GM23338 (cell line): ENCODE measurements around the gene SEMA6D. TPM values are rescaled to one million over a fixed set of nuclear protein-coding genes. Genes with fewer than 3 reads are reported as not detected.

Experiments used
- ATAC-seq: fragments of 200-7000 bp; cut with Tn5 transposase; 3 replicates; pipeline ENCODE4 v1.9.1; 2020
- DNase-seq: peaks from one replicate; pipeline ENCODE4 v3.0.0-alpha.2; 2015; ENCODE audit warnings: low spot score
- H2AFZ ChIP-seq: fragments of 200-600 bp; sonication (generic); 2 replicates; pipeline ENCODE4 v1.8.0; 2016; ENCODE audit warnings: antibody characterized with exemption, mild to moderate bottlenecking, moderate library complexity
- H3F3A ChIP-seq: fragments of 200-600 bp; sonication (generic); replicated peaks from 2 replicates; pipeline ENCODE4 v1.8.0; 2017; ENCODE audit warnings: antibody characterized with exemption, mixed run types, low read depth
- H3K27ac ChIP-seq: fragments of 200-600 bp; sonication (generic); 2 replicates; pipeline ENCODE4 v1.6.1; 2016; ENCODE audit warnings: low read depth
- H3K27me3 ChIP-seq: fragments of 200-600 bp; sonication (generic); 2 replicates; pipeline ENCODE4 v1.8.0; 2016; ENCODE audit warnings: mild to moderate bottlenecking, mixed run types, moderate library complexity; ENCODE audit not compliant: insufficient read depth
- H3K36me3 ChIP-seq: fragments of 200-600 bp; sonication (generic); 2 replicates; pipeline ENCODE4 v1.8.0; 2016; ENCODE audit warnings: mild to moderate bottlenecking; ENCODE audit not compliant: insufficient read depth
- H3K4me1 ChIP-seq: fragments of 200-600 bp; sonication (generic); 2 replicates; pipeline ENCODE4 v1.8.0; 2016; ENCODE audit warnings: mild to moderate bottlenecking, moderate library complexity; ENCODE audit not compliant: insufficient read depth
- H3K4me2 ChIP-seq: fragments of 200-600 bp; sonication (generic); 2 replicates; pipeline ENCODE4 v1.7.1; 2017; ENCODE audit warnings: mixed run types
- H3K4me3 ChIP-seq: fragments of 200-600 bp; sonication (generic); 2 replicates; pipeline ENCODE4 v1.6.1; 2016; ENCODE audit warnings: mixed run types
- H3K79me2 ChIP-seq: fragments of 200-600 bp; sonication (generic); replicated peaks from 2 replicates; pipeline ENCODE4 v1.8.0; 2017; ENCODE audit warnings: mild to moderate bottlenecking; ENCODE audit not compliant: insufficient read depth
- H3K9me2 ChIP-seq: fragments of 200-600 bp; sonication (generic); 2 replicates; pipeline ENCODE4 v1.8.0; 2017; ENCODE audit not compliant: insufficient read depth
- H4K20me1 ChIP-seq: fragments of 200-600 bp; sonication (generic); replicated peaks from 2 replicates; pipeline ENCODE4 v1.8.0; 2017; ENCODE audit warnings: mild to moderate bottlenecking; ENCODE audit not compliant: insufficient read depth
- H3K27ac Mint-ChIP-seq: 2 replicates; pipeline ENCODE4 v1.8.0; 2020; ENCODE audit warnings: inconsistent platforms, mild to moderate bottlenecking, moderate library complexity, mixed read lengths
- H3K27me3 Mint-ChIP-seq: 3 replicates; pipeline ENCODE4 v1.8.0; 2022; ENCODE audit warnings: low read depth, mild to moderate bottlenecking, moderate library complexity, mixed read lengths, inconsistent platforms; ENCODE audit not compliant: insufficient read depth, poor library complexity
- H3K36me3 Mint-ChIP-seq: 3 replicates; pipeline ENCODE4 v1.8.0; 2021; ENCODE audit warnings: low read depth, mild to moderate bottlenecking, inconsistent platforms, moderate library complexity, mixed read lengths
- H3K4me1 Mint-ChIP-seq: 3 replicates; pipeline ENCODE4 v1.8.0; 2020; ENCODE audit warnings: mild to moderate bottlenecking, inconsistent platforms, mixed read lengths
- H3K4me3 Mint-ChIP-seq: 3 replicates; pipeline ENCODE4 v1.8.0; 2021; ENCODE audit warnings: moderate library complexity, mild to moderate bottlenecking, inconsistent platforms, mixed read lengths
- H3K9me3 Mint-ChIP-seq: 3 replicates; pipeline ENCODE4 v1.8.0; 2020; ENCODE audit warnings: moderate library complexity, mild to moderate bottlenecking, inconsistent platforms, mixed read lengths
- CREB1 ChIP-seq: fragments of 250-450 bp; sonication (Bioruptor Pico); IDR thresholded peaks from 2 replicates; pipeline ENCODE4 v1.5.0; 2020; ENCODE audit warnings: low read depth, mild to moderate bottlenecking, moderate library complexity
- EZH2 ChIP-seq: fragments of 200-600 bp; sonication (generic); IDR thresholded peaks from one replicate; pipeline ENCODE4 v1.8.0; 2017; ENCODE audit warnings: antibody characterized with exemption, mild to moderate bottlenecking, low read depth; ENCODE audit not compliant: unreplicated experiment
- EZH2phosphoT487 ChIP-seq: fragments of 200-600 bp; sonication (generic); IDR thresholded peaks from one replicate; pipeline ENCODE4 v1.8.1; 2018; ENCODE audit warnings: antibody characterized with exemption; ENCODE audit not compliant: unreplicated experiment
- JUNB ChIP-seq: IDR thresholded peaks from one replicate; pipeline ENCODE4 v1.6.1; 2016; ENCODE audit warnings: antibody characterized with exemption; ENCODE audit not compliant: unreplicated experiment
- NANOG ChIP-seq: IDR thresholded peaks from 2 replicates; pipeline ENCODE4 v1.6.1; 2016; ENCODE audit warnings: antibody characterized with exemption, borderline replicate concordance
- POLR2AphosphoS5 ChIP-seq: IDR thresholded peaks from 2 replicates; pipeline ENCODE4 v1.6.1; 2016; ENCODE audit warnings: antibody characterized with exemption, low read depth
- STAT1 ChIP-seq: IDR thresholded peaks from one replicate; pipeline ENCODE4 v1.6.1; 2016; ENCODE audit warnings: antibody characterized with exemption; ENCODE audit not compliant: unreplicated experiment
- ZNF114 ChIP-seq: fragments of 250-450 bp; sonication (Bioruptor Pico); IDR thresholded peaks from 2 replicates; pipeline ENCODE4 v1.5.0; 2020; ENCODE audit warnings: mild to moderate bottlenecking, moderate library complexity
- ZNF331 ChIP-seq: fragments of 250-450 bp; sonication (Bioruptor Pico); IDR thresholded peaks from 2 replicates; pipeline ENCODE4 v1.5.0; 2020; ENCODE audit warnings: low read depth, mild to moderate bottlenecking, moderate library complexity
- polyA plus RNA-seq: library from polyadenylated mRNA; unstranded; fragments of >200 nt; fragmentation: Nextera tagmentation; extraction: Ambion mirVana; gene quantifications from 2 replicates; pipeline ENCODE4 v1.2.1, GENCODE V29; 2016
- total RNA-seq: library from RNA; depleted of rRNA; stranded (reverse); fragments of >200 nt; shearing (Covaris generic); gene quantifications from 2 replicates; pipeline ENCODE4 v1.2.3, GENCODE V29; 2014
- TF ChIP-seq, protein P1 (sequence below): IDR thresholded peaks from 2 replicates; pipeline ENCODE4 v1.6.1; 2016; ENCODE audit warnings: antibody characterized with exemption
- TF ChIP-seq, protein P2 (sequence below): IDR thresholded peaks from one replicate; pipeline ENCODE4 v1.6.1; 2018; ENCODE audit warnings: antibody characterized with exemption; ENCODE audit not compliant: unreplicated experiment
- TF ChIP-seq, protein P3 (sequence below), 2 experiments: fragments of 200-600 bp in 1 of 2; sonication (generic) in 1 of 2; conservative IDR thresholded peaks; 2 replicates each; pipeline versions ENCODE4 v1.5.1 to v1.6.1; 2016 to 2017; ENCODE audit warnings: antibody characterized with exemption in 2 of 2, low read depth in 2 of 2, mild to moderate bottlenecking in 2 of 2, moderate library complexity in 1 of 2
- TF ChIP-seq, protein P4 (sequence below): fragments of 250-450 bp; sonication (Bioruptor Pico); IDR thresholded peaks from 2 replicates; pipeline ENCODE4 v1.5.0; 2020; ENCODE audit warnings: mild to moderate bottlenecking, moderate library complexity

The SEMA6D gene
- total and polyA plus RNA-seq, 2 experiments from 2014 or later = 0.37 to 0.97 TPM

DNA sequence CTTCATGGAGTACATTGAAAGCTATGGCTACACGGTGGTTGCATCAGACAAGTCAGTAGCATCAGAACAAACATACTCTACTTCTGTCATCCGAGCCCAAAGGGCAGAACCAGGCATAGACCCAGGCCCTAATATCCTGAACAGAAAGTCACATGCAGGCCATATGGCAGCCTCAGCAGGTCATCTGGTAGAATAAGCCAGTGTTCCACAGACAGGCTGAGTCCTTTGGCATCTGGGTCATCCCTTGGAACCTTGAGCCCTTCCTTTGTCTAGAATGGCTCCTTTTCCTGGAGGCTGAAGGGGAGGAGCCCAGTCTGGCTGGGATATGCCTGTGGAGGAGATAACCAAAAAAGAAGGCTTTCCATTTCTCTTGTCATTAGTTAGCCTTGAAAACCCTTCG is 29.2 kb downstream of the SEMA6D start:
- Histone ChIP-seq H4K20me1 (no peaks in the 10 kb centered on the region), H3K27ac (no peak overlapping the region), H3K27me3 (peaks cover 36% of the 10 kb centered on the region), H3K79me2 (no peaks in the 10 kb centered on the region), H3K9me2 (peaks cover 18% of the 10 kb centered on the region; the same call in 1 of the 2 replicates), H3K4me2 (no peak overlapping the region), H3K4me3 (no peak overlapping the region), H3K4me1 (peaks cover 10% of the 10 kb centered on the region), H2AFZ (no peak overlapping the region), H3F3A (no peaks in the 10 kb centered on the region), H3K36me3 (no peaks in the 10 kb centered on the region)
- Mint-ChIP-seq H3K9me3 (no peaks in the 10 kb centered on the region; the same call in 2 of the 3 replicates), H3K4me1 (peaks cover 13% of the 10 kb centered on the region), H3K4me3 (no peak overlapping the region), H3K36me3 (no peaks in the 10 kb centered on the region; the same call in 2 of the 3 replicates), H3K27me3 (peaks cover 3% of the 10 kb centered on the region), H3K27ac (no peak overlapping the region)
- no peak for ATAC-seq
- TF ChIP-seq, protein P1, sequence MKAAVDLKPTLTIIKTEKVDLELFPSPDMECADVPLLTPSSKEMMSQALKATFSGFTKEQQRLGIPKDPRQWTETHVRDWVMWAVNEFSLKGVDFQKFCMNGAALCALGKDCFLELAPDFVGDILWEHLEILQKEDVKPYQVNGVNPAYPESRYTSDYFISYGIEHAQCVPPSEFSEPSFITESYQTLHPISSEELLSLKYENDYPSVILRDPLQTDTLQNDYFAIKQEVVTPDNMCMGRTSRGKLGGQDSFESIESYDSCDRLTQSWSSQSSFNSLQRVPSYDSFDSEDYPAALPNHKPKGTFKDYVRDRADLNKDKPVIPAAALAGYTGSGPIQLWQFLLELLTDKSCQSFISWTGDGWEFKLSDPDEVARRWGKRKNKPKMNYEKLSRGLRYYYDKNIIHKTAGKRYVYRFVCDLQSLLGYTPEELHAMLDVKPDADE = no peak
- TF ChIP-seq POLR2AphosphoS5 (no peak), CREB1 (CRISPR knock-in tag) (no peak), STAT1 (no peak), ZNF114 (CRISPR knock-in tag) (no peak), EZH2 (no peak), EZH2phosphoT487 (no peak), JUNB (no peak), ZNF331 (CRISPR knock-in tag) (no peak), NANOG (no peak)
- TF ChIP-seq, protein P2, sequence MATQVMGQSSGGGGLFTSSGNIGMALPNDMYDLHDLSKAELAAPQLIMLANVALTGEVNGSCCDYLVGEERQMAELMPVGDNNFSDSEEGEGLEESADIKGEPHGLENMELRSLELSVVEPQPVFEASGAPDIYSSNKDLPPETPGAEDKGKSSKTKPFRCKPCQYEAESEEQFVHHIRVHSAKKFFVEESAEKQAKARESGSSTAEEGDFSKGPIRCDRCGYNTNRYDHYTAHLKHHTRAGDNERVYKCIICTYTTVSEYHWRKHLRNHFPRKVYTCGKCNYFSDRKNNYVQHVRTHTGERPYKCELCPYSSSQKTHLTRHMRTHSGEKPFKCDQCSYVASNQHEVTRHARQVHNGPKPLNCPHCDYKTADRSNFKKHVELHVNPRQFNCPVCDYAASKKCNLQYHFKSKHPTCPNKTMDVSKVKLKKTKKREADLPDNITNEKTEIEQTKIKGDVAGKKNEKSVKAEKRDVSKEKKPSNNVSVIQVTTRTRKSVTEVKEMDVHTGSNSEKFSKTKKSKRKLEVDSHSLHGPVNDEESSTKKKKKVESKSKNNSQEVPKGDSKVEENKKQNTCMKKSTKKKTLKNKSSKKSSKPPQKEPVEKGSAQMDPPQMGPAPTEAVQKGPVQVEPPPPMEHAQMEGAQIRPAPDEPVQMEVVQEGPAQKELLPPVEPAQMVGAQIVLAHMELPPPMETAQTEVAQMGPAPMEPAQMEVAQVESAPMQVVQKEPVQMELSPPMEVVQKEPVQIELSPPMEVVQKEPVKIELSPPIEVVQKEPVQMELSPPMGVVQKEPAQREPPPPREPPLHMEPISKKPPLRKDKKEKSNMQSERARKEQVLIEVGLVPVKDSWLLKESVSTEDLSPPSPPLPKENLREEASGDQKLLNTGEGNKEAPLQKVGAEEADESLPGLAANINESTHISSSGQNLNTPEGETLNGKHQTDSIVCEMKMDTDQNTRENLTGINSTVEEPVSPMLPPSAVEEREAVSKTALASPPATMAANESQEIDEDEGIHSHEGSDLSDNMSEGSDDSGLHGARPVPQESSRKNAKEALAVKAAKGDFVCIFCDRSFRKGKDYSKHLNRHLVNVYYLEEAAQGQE = no peak
- TF ChIP-seq, protein P3, sequence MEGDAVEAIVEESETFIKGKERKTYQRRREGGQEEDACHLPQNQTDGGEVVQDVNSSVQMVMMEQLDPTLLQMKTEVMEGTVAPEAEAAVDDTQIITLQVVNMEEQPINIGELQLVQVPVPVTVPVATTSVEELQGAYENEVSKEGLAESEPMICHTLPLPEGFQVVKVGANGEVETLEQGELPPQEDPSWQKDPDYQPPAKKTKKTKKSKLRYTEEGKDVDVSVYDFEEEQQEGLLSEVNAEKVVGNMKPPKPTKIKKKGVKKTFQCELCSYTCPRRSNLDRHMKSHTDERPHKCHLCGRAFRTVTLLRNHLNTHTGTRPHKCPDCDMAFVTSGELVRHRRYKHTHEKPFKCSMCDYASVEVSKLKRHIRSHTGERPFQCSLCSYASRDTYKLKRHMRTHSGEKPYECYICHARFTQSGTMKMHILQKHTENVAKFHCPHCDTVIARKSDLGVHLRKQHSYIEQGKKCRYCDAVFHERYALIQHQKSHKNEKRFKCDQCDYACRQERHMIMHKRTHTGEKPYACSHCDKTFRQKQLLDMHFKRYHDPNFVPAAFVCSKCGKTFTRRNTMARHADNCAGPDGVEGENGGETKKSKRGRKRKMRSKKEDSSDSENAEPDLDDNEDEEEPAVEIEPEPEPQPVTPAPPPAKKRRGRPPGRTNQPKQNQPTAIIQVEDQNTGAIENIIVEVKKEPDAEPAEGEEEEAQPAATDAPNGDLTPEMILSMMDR (conservative IDR thresholded peaks at IDR 0.05; ENCODE audit: low read depth in 2 of 2) = no peak
- TF ChIP-seq, protein P4, sequence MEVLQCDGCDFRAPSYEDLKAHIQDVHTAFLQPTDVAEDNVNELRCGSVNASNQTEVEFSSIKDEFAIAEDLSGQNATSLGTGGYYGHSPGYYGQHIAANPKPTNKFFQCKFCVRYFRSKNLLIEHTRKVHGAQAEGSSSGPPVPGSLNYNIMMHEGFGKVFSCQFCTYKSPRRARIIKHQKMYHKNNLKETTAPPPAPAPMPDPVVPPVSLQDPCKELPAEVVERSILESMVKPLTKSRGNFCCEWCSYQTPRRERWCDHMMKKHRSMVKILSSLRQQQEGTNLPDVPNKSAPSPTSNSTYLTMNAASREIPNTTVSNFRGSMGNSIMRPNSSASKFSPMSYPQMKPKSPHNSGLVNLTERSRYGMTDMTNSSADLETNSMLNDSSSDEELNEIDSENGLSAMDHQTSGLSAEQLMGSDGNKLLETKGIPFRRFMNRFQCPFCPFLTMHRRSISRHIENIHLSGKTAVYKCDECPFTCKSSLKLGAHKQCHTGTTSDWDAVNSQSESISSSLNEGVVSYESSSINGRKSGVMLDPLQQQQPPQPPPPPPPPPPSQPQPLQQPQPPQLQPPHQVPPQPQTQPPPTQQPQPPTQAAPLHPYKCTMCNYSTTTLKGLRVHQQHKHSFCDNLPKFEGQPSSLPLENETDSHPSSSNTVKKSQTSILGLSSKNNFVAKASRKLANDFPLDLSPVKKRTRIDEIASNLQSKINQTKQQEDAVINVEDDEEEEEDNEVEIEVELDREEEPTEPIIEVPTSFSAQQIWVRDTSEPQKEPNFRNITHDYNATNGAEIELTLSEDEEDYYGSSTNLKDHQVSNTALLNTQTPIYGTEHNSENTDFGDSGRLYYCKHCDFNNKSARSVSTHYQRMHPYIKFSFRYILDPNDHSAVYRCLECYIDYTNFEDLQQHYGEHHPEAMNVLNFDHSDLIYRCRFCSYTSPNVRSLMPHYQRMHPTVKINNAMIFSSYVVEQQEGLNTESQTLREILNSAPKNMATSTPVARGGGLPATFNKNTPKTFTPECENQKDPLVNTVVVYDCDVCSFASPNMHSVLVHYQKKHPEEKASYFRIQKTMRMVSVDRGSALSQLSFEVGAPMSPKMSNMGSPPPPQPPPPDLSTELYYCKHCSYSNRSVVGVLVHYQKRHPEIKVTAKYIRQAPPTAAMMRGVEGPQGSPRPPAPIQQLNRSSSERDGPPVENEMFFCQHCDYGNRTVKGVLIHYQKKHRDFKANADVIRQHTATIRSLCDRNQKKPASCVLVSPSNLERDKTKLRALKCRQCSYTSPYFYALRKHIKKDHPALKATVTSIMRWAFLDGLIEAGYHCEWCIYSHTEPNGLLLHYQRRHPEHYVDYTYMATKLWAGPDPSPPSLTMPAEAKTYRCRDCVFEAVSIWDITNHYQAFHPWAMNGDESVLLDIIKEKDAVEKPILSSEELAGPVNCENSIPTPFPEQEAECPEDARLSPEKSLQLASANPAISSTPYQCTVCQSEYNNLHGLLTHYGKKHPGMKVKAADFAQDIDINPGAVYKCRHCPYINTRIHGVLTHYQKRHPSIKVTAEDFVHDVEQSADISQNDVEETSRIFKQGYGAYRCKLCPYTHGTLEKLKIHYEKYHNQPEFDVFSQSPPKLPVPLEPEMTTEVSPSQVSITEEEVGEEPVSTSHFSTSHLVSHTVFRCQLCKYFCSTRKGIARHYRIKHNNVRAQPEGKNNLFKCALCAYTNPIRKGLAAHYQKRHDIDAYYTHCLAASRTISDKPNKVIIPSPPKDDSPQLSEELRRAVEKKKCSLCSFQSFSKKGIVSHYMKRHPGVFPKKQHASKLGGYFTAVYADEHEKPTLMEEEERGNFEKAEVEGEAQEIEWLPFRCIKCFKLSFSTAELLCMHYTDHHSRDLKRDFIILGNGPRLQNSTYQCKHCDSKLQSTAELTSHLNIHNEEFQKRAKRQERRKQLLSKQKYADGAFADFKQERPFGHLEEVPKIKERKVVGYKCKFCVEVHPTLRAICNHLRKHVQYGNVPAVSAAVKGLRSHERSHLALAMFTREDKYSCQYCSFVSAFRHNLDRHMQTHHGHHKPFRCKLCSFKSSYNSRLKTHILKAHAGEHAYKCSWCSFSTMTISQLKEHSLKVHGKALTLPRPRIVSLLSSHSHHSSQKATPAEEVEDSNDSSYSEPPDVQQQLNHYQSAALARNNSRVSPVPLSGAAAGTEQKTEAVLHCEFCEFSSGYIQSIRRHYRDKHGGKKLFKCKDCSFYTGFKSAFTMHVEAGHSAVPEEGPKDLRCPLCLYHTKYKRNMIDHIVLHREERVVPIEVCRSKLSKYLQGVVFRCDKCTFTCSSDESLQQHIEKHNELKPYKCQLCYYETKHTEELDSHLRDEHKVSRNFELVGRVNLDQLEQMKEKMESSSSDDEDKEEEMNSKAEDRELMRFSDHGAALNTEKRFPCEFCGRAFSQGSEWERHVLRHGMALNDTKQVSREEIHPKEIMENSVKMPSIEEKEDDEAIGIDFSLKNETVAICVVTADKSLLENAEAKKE (CRISPR knock-in tag) = no peak
- no peak for DNase-seq
